OCI-LY3 (cell line): Measurements from ENCODE around the gene LMBR1.

Source experiments
- EZH2phosphoT487 ChIP-seq: fragments of 200-600 bp; shearing (Covaris generic); IDR thresholded peaks from 2 replicates; pipeline ENCODE4 v1.6.1; 2018; ENCODE audit warnings: antibody characterized with exemption, mixed run types, low read depth
- TF ChIP-seq, protein P1 (sequence below): fragments of 200-600, 300-600 bp; sonication (generic); IDR thresholded peaks from 2 replicates; pipeline ENCODE4 v1.5.1; 2014; ENCODE audit warnings: antibody characterized with exemption, low read length, low read depth

DNA sequence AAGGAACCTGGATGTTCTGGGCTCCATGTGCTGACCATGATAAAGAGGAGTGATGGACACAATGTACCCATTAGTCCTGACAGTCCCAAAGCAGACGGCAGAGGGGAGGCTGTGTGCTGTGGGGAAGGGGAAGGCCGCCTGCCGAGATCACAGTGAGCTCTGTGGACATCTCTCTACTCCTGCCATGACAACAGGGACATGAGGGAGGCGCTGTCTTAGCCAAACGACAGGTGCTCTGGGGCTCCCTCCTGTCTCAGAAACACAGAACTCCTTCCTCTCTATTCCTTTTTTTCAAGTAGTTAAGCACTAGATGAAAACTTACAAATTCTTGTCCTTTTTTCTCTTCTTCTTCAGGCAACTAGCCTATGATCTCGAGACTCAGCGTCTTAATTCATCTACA, 139.4 kb downstream of the LMBR1 start:
- TF ChIP-seq, protein P1, sequence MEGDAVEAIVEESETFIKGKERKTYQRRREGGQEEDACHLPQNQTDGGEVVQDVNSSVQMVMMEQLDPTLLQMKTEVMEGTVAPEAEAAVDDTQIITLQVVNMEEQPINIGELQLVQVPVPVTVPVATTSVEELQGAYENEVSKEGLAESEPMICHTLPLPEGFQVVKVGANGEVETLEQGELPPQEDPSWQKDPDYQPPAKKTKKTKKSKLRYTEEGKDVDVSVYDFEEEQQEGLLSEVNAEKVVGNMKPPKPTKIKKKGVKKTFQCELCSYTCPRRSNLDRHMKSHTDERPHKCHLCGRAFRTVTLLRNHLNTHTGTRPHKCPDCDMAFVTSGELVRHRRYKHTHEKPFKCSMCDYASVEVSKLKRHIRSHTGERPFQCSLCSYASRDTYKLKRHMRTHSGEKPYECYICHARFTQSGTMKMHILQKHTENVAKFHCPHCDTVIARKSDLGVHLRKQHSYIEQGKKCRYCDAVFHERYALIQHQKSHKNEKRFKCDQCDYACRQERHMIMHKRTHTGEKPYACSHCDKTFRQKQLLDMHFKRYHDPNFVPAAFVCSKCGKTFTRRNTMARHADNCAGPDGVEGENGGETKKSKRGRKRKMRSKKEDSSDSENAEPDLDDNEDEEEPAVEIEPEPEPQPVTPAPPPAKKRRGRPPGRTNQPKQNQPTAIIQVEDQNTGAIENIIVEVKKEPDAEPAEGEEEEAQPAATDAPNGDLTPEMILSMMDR: peak; percentile 20; the same call in 1 of the 2 replicates
- no peak for TF ChIP-seq EZH2phosphoT487
